Small intestine (tissue), 7 donors: ENCODE measurements around the gene NOSTRIN. TPM values are rescaled to one million over a fixed set of nuclear protein-coding genes. Genes with fewer than 3 reads are reported as not detected.

Experiments
- DNase-seq, 2 donors: peaks; one replicate each; pipeline versions ENCODE4 v3.0.0 to v3.0.0-alpha.2; 2013
- FAIRE-seq: peaks from 2 replicates; lab custom pipeline; 2012; peaks lifted over from hg19 to GRCh38; lab: Jason Lieb, UNC
- H3K27ac ChIP-seq, 3 donors: one replicate each; pipeline ENCODE4 v1.5.1; 2013; ENCODE audit warnings: low read length in 2 of 3, mild to moderate bottlenecking in 2 of 3, control low read depth in 1 of 3, inconsistent platforms in 1 of 3, low read depth in 1 of 3, moderate library complexity in 1 of 3
- H3K27me3 ChIP-seq, 3 donors: one replicate each; pipeline ENCODE4 v1.6.1; 2013; ENCODE audit warnings: low read length in 3 of 3, inconsistent platforms in 1 of 3; ENCODE audit not compliant: control insufficient read depth in 3 of 3, insufficient read depth in 3 of 3
- H3K36me3 ChIP-seq, 3 donors: one replicate each; pipeline ENCODE4 v1.6.1; 2013; ENCODE audit warnings: low read length in 3 of 3, inconsistent platforms in 1 of 3, low read depth in 1 of 3, mild to moderate bottlenecking in 1 of 3, moderate library complexity in 1 of 3; ENCODE audit not compliant: control insufficient read depth in 3 of 3, insufficient read depth in 2 of 3
- H3K4me1 ChIP-seq, 3 donors: one replicate each; pipeline ENCODE4 v1.6.1; 2013; ENCODE audit warnings: low read length in 2 of 3, inconsistent platforms in 1 of 3, low read depth in 1 of 3, mild to moderate bottlenecking in 1 of 3, moderate library complexity in 1 of 3; ENCODE audit not compliant: control insufficient read depth in 3 of 3, insufficient read depth in 2 of 3
- H3K4me3 ChIP-seq, 3 donors: one replicate each; pipeline ENCODE4 v1.5.1; 2013; ENCODE audit warnings: low read length in 3 of 3, control low read depth in 1 of 3, inconsistent platforms in 1 of 3, low read depth in 1 of 3, mild to moderate bottlenecking in 1 of 3, moderate library complexity in 1 of 3
- H3K9me3 ChIP-seq, 2 donors: one replicate each; pipeline ENCODE4 v1.6.1; 2013; ENCODE audit warnings: low read depth in 1 of 2, low read length in 1 of 2; ENCODE audit not compliant: control insufficient read depth in 2 of 2, insufficient read depth in 1 of 2
- WGBS, 3 donors: extraction: QIAGEN DNeasy Blood & Tissue Kit; methylation state at CpG; one replicate each; pipeline ENCODE4 v1.1.7; 2013; 5-methylcytosine and 5-hydroxymethylcytosine counted together
- polyA plus RNA-seq, 4 donors: library from polyadenylated mRNA; stranded (reverse) in 3 of 4; unstranded in 1 of 4; fragments of 200-250 nt in 3 of 4; fragments of 120-200 nt in 1 of 4; gene quantifications; one replicate each; pipeline versions ENCODE4 v1.2.1 to v1.2.3, GENCODE V29; 2013
- donor health status: healthy with polysubstance abuse.
- donor health status: control.
- donor health status: control.
- donor health status: Bipolar disorder and iron deficiency.
- donor health status: healthy.

The NOSTRIN gene
- polyA plus RNA-seq, 4 donors = 14.0 to 43.8 (median 36.9) TPM

GRCh38 chr2:168831662-168832061 lies 29.2 kb downstream of the NOSTRIN start:
- no peak for FAIRE-seq
- Histone ChIP-seq H3K27ac (no peak overlapping the region), H3K4me1 (peaks cover 0 to 4% (median 0%) of the 10 kb centered on the region in 3 donors), H3K27me3 (no peaks in the 10 kb centered on the region), H3K9me3 (peaks cover 0 to 3% of the 10 kb centered on the region in 2 donors), H3K36me3 (peaks cover 3 to 36% (median 13%) of the 10 kb centered on the region in 3 donors), H3K4me3 (no peak overlapping the region)
- DNase-seq = no peak

GRCh38 chr2:168835969-168836368 lies 33.5 kb downstream of the NOSTRIN start:
- Histone ChIP-seq H3K27me3 (no peaks in the 10 kb centered on the region), H3K9me3 (peaks cover 0 to 2% of the 10 kb centered on the region in 2 donors), H3K36me3 (peaks cover 3 to 35% (median 10%) of the 10 kb centered on the region in 3 donors), H3K27ac (no peak overlapping the region), H3K4me3 (no peak overlapping the region), H3K4me1 (no peaks in the 10 kb centered on the region)
- DNase-seq (no peak), FAIRE-seq (no peak)
- WGBS, 3 donors = 94 to 96% (median 95%) methylated on average over 2 of the region's 2 CpGs

GRCh38 chr2:168841445-168841844 lies 39.0 kb downstream of the NOSTRIN start:
- DNase-seq (no peak), FAIRE-seq (no peak)
- H3K4me1 ChIP-seq = no peaks in the 10 kb centered on the region
- no peak overlapping the region for H3K27ac ChIP-seq
- peaks cover 0 to 14% (median 10%) of the 10 kb centered on the region in 3 donors for H3K36me3 ChIP-seq
- H3K27me3 ChIP-seq = no peaks in the 10 kb centered on the region
- 37 to 73% (median 50%) methylated on average over 2 of the region's 2 CpGs for WGBS, 3 donors
- H3K9me3 ChIP-seq = no peaks in the 10 kb centered on the region
- H3K4me3 ChIP-seq = no peak overlapping the region

- Histone ChIP-seq H3K9me3 (no peaks in the 10 kb centered on the region), H3K4me3 (no peak overlapping the region), H3K4me1 (no peaks in the 10 kb centered on the region), H3K27me3 (no peaks in the 10 kb centered on the region), H3K27ac (no peak overlapping the region), H3K36me3 (peaks cover 0 to 9% (median 7%) of the 10 kb centered on the region in 3 donors)
- DNase-seq (no peak), FAIRE-seq (no peak)
- 87 to 94% (median 88%) methylated on average over 3 of the region's 3 CpGs for WGBS, 3 donors
These were observed 40.8 kb downstream of the NOSTRIN start for GRCh38 chr2:168843253-168843652.

GRCh38 chr2:168848225-168848624 lies 45.8 kb downstream of the NOSTRIN start:
- Histone ChIP-seq H3K9me3 (no peaks in the 10 kb centered on the region), H3K4me1 (no peaks in the 10 kb centered on the region), H3K27me3 (no peaks in the 10 kb centered on the region), H3K27ac (no peak overlapping the region), H3K4me3 (no peak overlapping the region), H3K36me3 (peaks cover 0 to 16% (median 4%) of the 10 kb centered on the region in 3 donors)
- 84 to 90% (median 90%) methylated on average over 3 of the region's 3 CpGs for WGBS, 3 donors
- no peak for FAIRE-seq
- no peak for DNase-seq

- H3K4me3 ChIP-seq = no peak overlapping the region
- H3K27me3 ChIP-seq = no peaks in the 10 kb centered on the region
- peaks cover 0 to 27% (median 4%) of the 10 kb centered on the region in 3 donors for H3K36me3 ChIP-seq
- DNase-seq (peak; percentile 75 to 76), FAIRE-seq (no peak)
- no peak overlapping the region for H3K27ac ChIP-seq
- H3K4me1 ChIP-seq = no peaks in the 10 kb centered on the region
- no peaks in the 10 kb centered on the region for H3K9me3 ChIP-seq
- 27 to 45% (median 44%) methylated on average over 2 of the region's 2 CpGs for WGBS, 3 donors
These were observed 47.2 kb downstream of the NOSTRIN start for GRCh38 chr2:168849610-168850009.

GRCh38 chr2:168850846-168851245 lies 48.4 kb downstream of the NOSTRIN start:
- Histone ChIP-seq H3K27me3 (no peaks in the 10 kb centered on the region), H3K36me3 (peaks cover under 1 to 26% (median 4%) of the 10 kb centered on the region in 3 donors), H3K4me1 (no peaks in the 10 kb centered on the region), H3K27ac (no peak overlapping the region), H3K9me3 (no peaks in the 10 kb centered on the region), H3K4me3 (no peak overlapping the region)
- DNase-seq (no peak), FAIRE-seq (no peak)

GRCh38 chr2:168851674-168852320 lies 49.4 kb downstream of the NOSTRIN start:
- Histone ChIP-seq H3K4me1 (no peaks in the 10 kb centered on the region), H3K27ac (no peak overlapping the region), H3K36me3 (peaks cover 4 to 31% (median 7%) of the 10 kb centered on the region in 3 donors), H3K27me3 (no peaks in the 10 kb centered on the region), H3K4me3 (no peak overlapping the region), H3K9me3 (no peaks in the 10 kb centered on the region)
- no peak for FAIRE-seq
- 69 to 84% (median 78%) methylated on average over 5 of the region's 5 CpGs for WGBS, 3 donors
- peak in 1 of 2 donors; percentile 13 for DNase-seq

GRCh38 chr2:168852481-168852880 lies 50.0 kb downstream of the NOSTRIN start:
- FAIRE-seq = no peak
- Histone ChIP-seq H3K27me3 (no peaks in the 10 kb centered on the region), H3K4me1 (no peaks in the 10 kb centered on the region), H3K4me3 (no peak overlapping the region), H3K36me3 (peaks cover 4 to 31% (median 7%) of the 10 kb centered on the region in 3 donors), H3K27ac (no peak overlapping the region), H3K9me3 (no peaks in the 10 kb centered on the region)
- 38 to 72% (median 41%) methylated on average over 3 of the region's 3 CpGs for WGBS, 3 donors
- no peak for DNase-seq
